ENCODE data around the gene HSPA13.

- TF ChIP-seq CTCF (IDR thresholded peaks at IDR 0.05) (no peak), POLR2A (IDR thresholded peaks at IDR 0.05) (no peak), POLR2AphosphoS5 (IDR thresholded peaks at IDR 0.05; ENCODE audit: insufficient read depth in 1 of 2, low read depth in 1 of 2) (no peak)
Observed at GRCh38 chr21:14405225-14405624, 22.3 kb upstream of the HSPA13 start.
